GM12801 (cell line): ENCODE data around the gene ZFP36.

Experiments used
- TF ChIP-seq, protein P1 (sequence below): IDR thresholded peaks from one replicate; pipeline ENCODE4 v1.5.1; 2011; ENCODE audit warnings: control low read depth; ENCODE audit not compliant: insufficient read length; ENCODE audit errors: extremely low read depth

Gene ZFP36

DNA sequence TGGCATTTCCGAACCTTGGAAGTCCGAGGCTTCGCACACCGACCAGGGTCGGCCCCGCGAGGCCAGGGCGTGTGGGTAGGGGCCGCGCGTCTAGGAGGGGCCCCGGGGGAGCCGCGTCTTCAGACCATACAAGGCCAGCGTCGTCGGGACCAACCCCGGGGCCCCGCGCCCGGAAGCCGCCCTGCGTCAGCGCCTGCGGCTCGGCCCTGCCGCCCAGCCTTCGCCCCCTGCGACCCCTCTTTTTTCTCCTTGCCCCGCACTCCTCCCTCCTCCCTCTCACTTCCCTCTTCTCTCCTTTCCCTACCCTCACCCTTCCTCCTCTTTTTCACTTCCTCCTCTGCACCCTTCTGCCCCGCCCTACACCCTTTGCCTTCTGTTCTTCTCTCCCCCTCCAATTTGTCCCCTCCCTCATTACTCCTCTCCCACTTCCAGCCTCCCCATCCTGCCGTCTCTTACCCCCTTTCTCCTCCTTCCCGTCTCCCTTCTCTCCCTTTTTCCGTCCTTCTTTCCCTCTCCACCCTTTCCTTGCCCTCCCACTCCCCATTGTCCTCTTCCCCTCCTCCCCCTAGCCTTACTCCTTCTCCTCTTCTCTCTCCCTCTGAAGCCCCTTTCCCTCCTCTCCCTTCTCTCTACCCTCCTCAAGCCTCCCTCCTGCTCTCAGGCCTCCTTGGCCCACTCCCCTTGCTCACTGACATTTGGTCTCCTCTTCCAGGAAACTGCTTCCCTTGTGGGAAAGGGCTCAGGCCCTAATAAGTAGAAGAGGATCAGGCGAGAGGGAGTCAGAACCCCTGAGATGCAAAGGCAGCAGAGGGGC lies 3.6 kb downstream of the ZFP36 start:
- TF ChIP-seq, protein P1, sequence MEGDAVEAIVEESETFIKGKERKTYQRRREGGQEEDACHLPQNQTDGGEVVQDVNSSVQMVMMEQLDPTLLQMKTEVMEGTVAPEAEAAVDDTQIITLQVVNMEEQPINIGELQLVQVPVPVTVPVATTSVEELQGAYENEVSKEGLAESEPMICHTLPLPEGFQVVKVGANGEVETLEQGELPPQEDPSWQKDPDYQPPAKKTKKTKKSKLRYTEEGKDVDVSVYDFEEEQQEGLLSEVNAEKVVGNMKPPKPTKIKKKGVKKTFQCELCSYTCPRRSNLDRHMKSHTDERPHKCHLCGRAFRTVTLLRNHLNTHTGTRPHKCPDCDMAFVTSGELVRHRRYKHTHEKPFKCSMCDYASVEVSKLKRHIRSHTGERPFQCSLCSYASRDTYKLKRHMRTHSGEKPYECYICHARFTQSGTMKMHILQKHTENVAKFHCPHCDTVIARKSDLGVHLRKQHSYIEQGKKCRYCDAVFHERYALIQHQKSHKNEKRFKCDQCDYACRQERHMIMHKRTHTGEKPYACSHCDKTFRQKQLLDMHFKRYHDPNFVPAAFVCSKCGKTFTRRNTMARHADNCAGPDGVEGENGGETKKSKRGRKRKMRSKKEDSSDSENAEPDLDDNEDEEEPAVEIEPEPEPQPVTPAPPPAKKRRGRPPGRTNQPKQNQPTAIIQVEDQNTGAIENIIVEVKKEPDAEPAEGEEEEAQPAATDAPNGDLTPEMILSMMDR, result no peak

DNA sequence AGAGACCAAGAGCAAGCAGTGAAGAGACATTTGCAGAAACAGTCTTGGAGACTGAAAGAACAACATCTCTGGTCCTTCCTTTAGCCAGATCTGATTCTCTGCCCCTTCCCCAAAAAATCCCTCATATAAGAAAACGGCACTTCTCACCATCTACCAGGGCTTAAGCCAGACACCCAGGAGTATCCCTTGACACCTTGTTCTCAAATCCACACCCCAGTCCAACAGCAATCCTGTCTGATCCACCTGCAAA lies 4.1 kb downstream of the ZFP36 start:
- TF ChIP-seq, protein P1, result no peak

DNA sequence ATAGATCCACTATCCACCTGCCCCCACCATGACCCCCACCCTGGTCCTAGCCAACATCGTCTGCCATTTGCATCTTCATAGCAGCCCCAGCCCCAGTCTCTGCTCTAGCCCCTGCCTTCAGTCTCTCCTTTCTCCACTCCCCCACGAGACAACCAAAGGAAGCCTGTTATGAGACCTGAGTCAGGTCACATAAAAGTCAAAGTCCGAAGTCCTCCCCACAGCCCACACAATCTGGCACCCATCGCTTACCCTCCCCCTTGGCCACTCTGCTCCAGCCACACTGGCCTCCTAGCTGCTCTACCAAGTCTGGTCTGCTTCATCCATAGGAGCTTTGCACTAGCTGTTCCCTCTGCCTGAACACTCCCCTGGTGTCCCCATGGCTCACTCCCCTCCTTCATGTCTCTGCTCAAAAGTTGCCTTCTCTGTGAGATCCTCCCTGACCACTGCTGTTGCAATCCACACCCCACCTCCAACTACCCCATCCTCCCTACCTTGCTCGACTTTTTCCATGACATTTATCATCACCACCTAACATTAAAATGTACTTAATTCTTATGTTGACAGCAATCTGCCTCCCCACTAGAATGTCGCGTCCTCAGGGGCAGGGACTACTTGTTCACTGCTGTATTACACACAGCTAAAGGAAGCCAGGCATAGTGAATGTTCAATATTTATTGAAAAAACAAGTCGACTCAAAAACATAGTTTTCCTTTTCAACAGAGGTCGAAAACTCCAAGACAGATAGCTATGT lies 4.6 kb downstream of the ZFP36 start:
- TF ChIP-seq, protein P1, result no peak

DNA sequence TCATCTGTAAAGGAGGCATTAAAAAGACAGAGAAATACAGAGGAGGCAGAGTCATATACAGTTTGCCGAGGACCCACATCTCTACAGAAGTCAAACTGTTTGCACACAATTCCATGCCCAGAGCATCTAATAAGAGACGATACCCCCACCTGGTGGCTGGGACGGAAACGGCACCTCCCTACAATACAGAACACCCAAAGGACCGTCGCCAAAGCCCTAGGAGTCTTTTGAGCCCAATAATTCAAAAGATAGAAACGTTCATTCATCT lies 5.1 kb downstream of the ZFP36 start:
- TF ChIP-seq, protein P1, result peak; percentile 38

DNA sequence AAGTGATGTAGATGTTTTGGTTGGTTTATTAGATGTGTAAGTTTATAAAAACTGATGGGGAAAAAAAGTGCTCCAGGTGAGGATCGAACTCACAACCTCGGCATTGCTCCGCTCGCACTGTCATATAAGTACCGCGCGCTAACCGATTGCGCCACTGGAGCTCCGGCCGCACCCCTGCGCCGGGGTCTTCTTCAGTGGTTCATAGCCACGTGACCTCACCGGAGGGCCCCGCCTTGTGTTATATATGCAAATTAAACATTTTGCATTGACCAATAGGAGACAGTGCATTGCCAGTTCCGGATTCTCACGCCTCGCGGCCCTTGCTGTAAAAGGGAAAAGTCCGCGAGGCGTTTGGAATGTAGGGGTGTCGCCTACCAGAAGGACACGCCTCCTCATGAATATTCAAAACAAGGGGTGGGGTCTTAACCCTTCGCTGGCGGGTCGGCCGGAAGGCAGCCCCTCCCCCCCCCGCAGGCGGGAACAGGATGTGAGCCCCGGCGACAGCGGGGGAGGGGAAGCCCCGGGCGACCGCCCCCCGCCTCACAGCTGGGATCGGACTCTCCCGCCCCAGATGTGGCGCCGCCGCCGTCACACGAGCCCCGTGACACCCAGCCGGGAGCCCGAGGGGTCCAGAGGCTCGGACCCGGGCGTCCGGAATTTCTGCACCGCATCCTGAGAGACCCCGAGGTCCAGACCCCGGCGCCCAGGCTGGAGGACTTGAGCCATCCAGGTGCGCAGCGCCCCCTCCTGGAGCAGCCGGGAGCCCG lies 5.6 kb downstream of the ZFP36 start, which contains the start of gene PLEKHG2:
TSS of gene PLEKHG2 (plus strand) at position 570 of the 767 bp plus-strand sequence. CDS start 1,418 bp downstream, outside the sequence.
- TF ChIP-seq, protein P1, result no peak

DNA sequence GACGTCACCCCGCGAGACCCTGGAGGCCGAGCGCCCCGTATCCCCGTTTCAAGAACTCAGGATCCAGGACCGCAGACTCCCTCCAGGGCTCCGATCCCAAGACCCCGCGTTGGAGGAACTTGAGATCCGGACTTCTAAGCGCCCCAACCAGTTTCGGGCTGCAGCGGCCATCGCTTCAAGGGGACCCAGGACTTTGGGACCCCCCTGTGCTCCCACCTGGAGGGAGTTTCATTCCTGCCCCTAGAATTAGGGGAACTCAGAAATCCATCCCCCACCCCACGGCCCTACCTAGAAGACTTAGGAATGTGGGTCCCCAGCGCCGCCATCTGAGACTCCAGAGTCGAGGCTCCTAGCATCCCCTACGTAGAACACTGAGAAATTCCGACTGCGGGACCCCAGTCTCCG lies 6.2 kb downstream of the ZFP36 start:
- TF ChIP-seq, protein P1, result no peak

DNA sequence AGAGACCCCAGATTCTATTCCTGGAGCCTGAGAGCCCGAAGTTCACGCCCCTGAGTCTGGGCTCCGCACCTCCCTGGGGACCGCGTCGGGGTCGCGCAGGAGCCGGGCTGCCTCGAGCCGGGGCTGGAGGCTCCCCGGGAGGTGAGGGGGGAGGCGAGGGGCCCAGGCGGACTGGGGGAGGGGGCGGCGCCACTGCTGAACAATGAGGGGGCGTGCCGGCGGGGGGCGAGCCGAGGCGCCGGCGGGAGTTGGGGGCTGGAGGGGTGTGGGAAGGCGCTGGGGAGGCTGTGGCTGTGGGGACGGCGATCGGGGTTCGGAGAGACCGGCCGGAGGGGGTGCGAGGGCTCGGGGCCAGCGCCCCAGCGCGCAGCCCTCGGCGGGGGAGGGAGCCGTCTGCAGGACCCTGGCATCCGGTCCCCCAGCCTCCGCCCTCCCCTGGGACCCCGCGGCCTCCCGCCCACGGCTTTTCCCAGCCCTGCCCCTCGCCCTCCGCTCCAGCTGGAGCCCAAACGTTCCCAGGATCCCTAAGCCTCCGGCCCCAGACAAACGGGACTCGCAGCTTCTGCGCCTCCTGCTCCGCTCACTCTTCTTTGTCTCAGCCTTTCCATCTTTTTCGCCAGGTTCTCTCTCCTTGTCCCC lies 6.7 kb downstream of the ZFP36 start:
- TF ChIP-seq, protein P1, result no peak
